MM.1S (cell line): ENCODE data around the gene SELENOP.

ENCODE experiments used
- DNase-seq: peaks from one replicate; pipeline ENCODE4 v3.0.0-alpha.2; 2015
- H2AFZ ChIP-seq: fragments of 300-600 bp; sonication (generic); 2 replicates; pipeline ENCODE4 v1.6.0; 2016; ENCODE audit warnings: antibody characterized with exemption, low read length
- H3F3A ChIP-seq: fragments of 300-600 bp; sonication (generic); 2 replicates; pipeline ENCODE4 v1.6.1; 2016; ENCODE audit warnings: mild to moderate bottlenecking, antibody characterized with exemption, low read length, moderate library complexity, mixed read lengths; ENCODE audit not compliant: insufficient read depth
- H3K27ac ChIP-seq: fragments of 300-600 bp; sonication (generic); 2 replicates; pipeline ENCODE4 v1.5.1; 2016; ENCODE audit warnings: mild to moderate bottlenecking, low read length
- H3K27me3 ChIP-seq: fragments of 300-600 bp; sonication (generic); replicated peaks from 2 replicates; pipeline ENCODE4 v1.6.0; 2016; ENCODE audit warnings: low read length; ENCODE audit not compliant: insufficient read depth
- H3K36me3 ChIP-seq: fragments of 300-600 bp; sonication (generic); replicated peaks from 2 replicates; pipeline ENCODE4 v1.6.1; 2016; ENCODE audit warnings: mild to moderate bottlenecking, low read length, mixed read lengths; ENCODE audit not compliant: insufficient read depth
- H3K4me1 ChIP-seq: fragments of 300-600 bp; sonication (generic); 2 replicates; pipeline ENCODE4 v1.6.1; 2016; ENCODE audit warnings: low read length, mixed read lengths
- H3K4me2 ChIP-seq: fragments of 300-600 bp; sonication (generic); 2 replicates; pipeline ENCODE4 v1.6.0; 2016; ENCODE audit warnings: low read depth, low read length
- H3K4me3 ChIP-seq: fragments of 300-600 bp; sonication (generic); 2 replicates; pipeline ENCODE4 v1.5.1; 2016; ENCODE audit warnings: low read length, mixed read lengths
- H3K79me2 ChIP-seq: fragments of 300-600 bp; sonication (generic); 2 replicates; pipeline ENCODE4 v1.6.1; 2016; ENCODE audit warnings: mixed run types, low read length, mixed read lengths
- H3K9ac ChIP-seq: fragments of 300-600 bp; sonication (generic); 2 replicates; pipeline ENCODE4 v1.6.1; 2016; ENCODE audit warnings: low read length, mixed read lengths
- H3K9me2 ChIP-seq: fragments of 300-600 bp; sonication (generic); replicated peaks from 2 replicates; pipeline ENCODE4 v1.6.1; 2016; ENCODE audit warnings: mild to moderate bottlenecking, low read length, mixed read lengths; ENCODE audit not compliant: insufficient read depth
- H3K9me3 ChIP-seq: fragments of 300-600 bp; sonication (generic); replicated peaks from 2 replicates; pipeline ENCODE4 v1.6.1; 2016; ENCODE audit warnings: mild to moderate bottlenecking, low read length, mixed read lengths; ENCODE audit not compliant: insufficient read depth
- H4K20me1 ChIP-seq: fragments of 300-600 bp; sonication (generic); 2 replicates; pipeline ENCODE4 v1.6.1; 2016; ENCODE audit warnings: mild to moderate bottlenecking, low read length, moderate library complexity, mixed read lengths; ENCODE audit not compliant: insufficient read depth
- EZH2 ChIP-seq: fragments of 300-600 bp; sonication (generic); optimal IDR thresholded peaks from 2 replicates; pipeline ENCODE3; 2017; ENCODE audit warnings: low read depth, mild to moderate bottlenecking, antibody characterized with exemption, low read length, mixed read lengths
- EZH2phosphoT487 ChIP-seq: fragments of 300-600 bp; sonication (generic); IDR thresholded peaks from 2 replicates; pipeline ENCODE4 v1.6.1; 2018; ENCODE audit warnings: antibody characterized with exemption, low read length
- TF ChIP-seq, protein P1 (sequence below): fragments of 300-600 bp; sonication (generic); IDR thresholded peaks from 2 replicates; pipeline ENCODE4 v1.5.1; 2016; ENCODE audit warnings: antibody characterized with exemption, low read length, mixed read lengths

SELENOP gene

GRCh38 chr5:42840269-42840668 lies 28.6 kb upstream of the SELENOP start:
- Histone ChIP-seq H3K4me1 (no peaks in the 10 kb centered on the region), H3K27me3 (no peaks in the 10 kb centered on the region), H3K4me3 (no peak overlapping the region), H2AFZ (no peak overlapping the region), H3K27ac (no peak overlapping the region), H4K20me1 (no peaks in the 10 kb centered on the region), H3K9me3 (no peaks in the 10 kb centered on the region), H3K9me2 (no peaks in the 10 kb centered on the region), H3F3A (no peaks in the 10 kb centered on the region), H3K4me2 (no peak overlapping the region), H3K36me3 (no peaks in the 10 kb centered on the region), H3K79me2 (no peaks in the 10 kb centered on the region), H3K9ac (no peak overlapping the region)
- DNase-seq, result no peak
- TF ChIP-seq, protein P1, sequence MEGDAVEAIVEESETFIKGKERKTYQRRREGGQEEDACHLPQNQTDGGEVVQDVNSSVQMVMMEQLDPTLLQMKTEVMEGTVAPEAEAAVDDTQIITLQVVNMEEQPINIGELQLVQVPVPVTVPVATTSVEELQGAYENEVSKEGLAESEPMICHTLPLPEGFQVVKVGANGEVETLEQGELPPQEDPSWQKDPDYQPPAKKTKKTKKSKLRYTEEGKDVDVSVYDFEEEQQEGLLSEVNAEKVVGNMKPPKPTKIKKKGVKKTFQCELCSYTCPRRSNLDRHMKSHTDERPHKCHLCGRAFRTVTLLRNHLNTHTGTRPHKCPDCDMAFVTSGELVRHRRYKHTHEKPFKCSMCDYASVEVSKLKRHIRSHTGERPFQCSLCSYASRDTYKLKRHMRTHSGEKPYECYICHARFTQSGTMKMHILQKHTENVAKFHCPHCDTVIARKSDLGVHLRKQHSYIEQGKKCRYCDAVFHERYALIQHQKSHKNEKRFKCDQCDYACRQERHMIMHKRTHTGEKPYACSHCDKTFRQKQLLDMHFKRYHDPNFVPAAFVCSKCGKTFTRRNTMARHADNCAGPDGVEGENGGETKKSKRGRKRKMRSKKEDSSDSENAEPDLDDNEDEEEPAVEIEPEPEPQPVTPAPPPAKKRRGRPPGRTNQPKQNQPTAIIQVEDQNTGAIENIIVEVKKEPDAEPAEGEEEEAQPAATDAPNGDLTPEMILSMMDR, result no peak
- TF ChIP-seq EZH2, result no peak
- TF ChIP-seq EZH2phosphoT487, result no peak

GRCh38 chr5:42839196-42839595 lies 27.5 kb upstream of the SELENOP start:
- TF ChIP-seq EZH2 (no peak), EZH2phosphoT487 (no peak)
- TF ChIP-seq, protein P1, result no peak
- H3K27ac ChIP-seq, result no peak overlapping the region
- H3K4me3 ChIP-seq, result no peak overlapping the region
- H3K9me3 ChIP-seq, result no peaks in the 10 kb centered on the region
- no peak overlapping the region for H3K9ac ChIP-seq
- H2AFZ ChIP-seq, result no peak overlapping the region
- H3F3A ChIP-seq, result no peaks in the 10 kb centered on the region
- no peak for DNase-seq
- no peak overlapping the region for H3K4me2 ChIP-seq
- no peaks in the 10 kb centered on the region for H3K27me3 ChIP-seq
- no peaks in the 10 kb centered on the region for H3K79me2 ChIP-seq
- H4K20me1 ChIP-seq, result no peaks in the 10 kb centered on the region
- no peaks in the 10 kb centered on the region for H3K36me3 ChIP-seq
- H3K4me1 ChIP-seq, result no peaks in the 10 kb centered on the region
- no peaks in the 10 kb centered on the region for H3K9me2 ChIP-seq

GRCh38 chr5:42837601-42838000 lies 25.9 kb upstream of the SELENOP start:
- no peaks in the 10 kb centered on the region for H3K4me1 ChIP-seq
- H2AFZ ChIP-seq, result no peak overlapping the region
- H3F3A ChIP-seq, result no peaks in the 10 kb centered on the region
- H3K36me3 ChIP-seq, result no peaks in the 10 kb centered on the region
- no peaks in the 10 kb centered on the region for H3K9me2 ChIP-seq
- no peaks in the 10 kb centered on the region for H3K79me2 ChIP-seq
- no peak for DNase-seq
- no peak overlapping the region for H3K9ac ChIP-seq
- H4K20me1 ChIP-seq, result no peaks in the 10 kb centered on the region
- H3K27ac ChIP-seq, result no peak overlapping the region
- TF ChIP-seq, protein P1, result no peak
- H3K4me3 ChIP-seq, result no peak overlapping the region
- no peaks in the 10 kb centered on the region for H3K9me3 ChIP-seq
- no peak overlapping the region for H3K4me2 ChIP-seq
- H3K27me3 ChIP-seq, result no peaks in the 10 kb centered on the region
